Karpas-422 (cell line): ENCODE measurements around the gene RBM26. TPM values are rescaled to one million over a fixed set of nuclear protein-coding genes. Genes with fewer than 3 reads are reported as not detected.

Experiments used
- DNase-seq: peaks from one replicate; pipeline ENCODE4 v3.0.0-alpha.2; 2015
- H2AFZ ChIP-seq: fragments of 200-600 bp; sonication (generic); 2 replicates; pipeline ENCODE4 v1.6.1; 2014; ENCODE audit warnings: antibody characterized with exemption, low read length, mixed read lengths
- H3K27ac ChIP-seq: fragments of 200-600 bp; sonication (generic); 2 replicates; pipeline ENCODE4 v1.5.1; 2014; ENCODE audit warnings: mild to moderate bottlenecking, low read length, moderate library complexity
- H3K27me3 ChIP-seq: fragments of 200-600 bp; sonication (generic); 2 replicates; pipeline ENCODE4 v1.6.1; 2014; ENCODE audit warnings: low read length, mixed read lengths
- H3K36me3 ChIP-seq: fragments of 200-600 bp; sonication (generic); 2 replicates; pipeline ENCODE4 v1.6.1; 2014; ENCODE audit warnings: low read length, mixed read lengths; ENCODE audit not compliant: insufficient read depth
- H3K4me1 ChIP-seq: fragments of 200-600 bp; sonication (generic); 2 replicates; pipeline ENCODE4 v1.6.1; 2014; ENCODE audit warnings: mild to moderate bottlenecking, low read length, mixed read lengths
- H3K4me2 ChIP-seq: fragments of 200-600 bp; sonication (generic); 2 replicates; pipeline ENCODE4 v1.6.1; 2014; ENCODE audit warnings: low read length, low read depth, mild to moderate bottlenecking; ENCODE audit not compliant: poor library complexity, severe bottlenecking
- H3K4me3 ChIP-seq: fragments of 200-600 bp; sonication (generic); 2 replicates; pipeline ENCODE4 v1.5.1; 2014; ENCODE audit warnings: mild to moderate bottlenecking, antibody characterized with exemption, low read length, mixed read lengths
- H3K79me2 ChIP-seq: fragments of 200-600 bp; sonication (generic); 2 replicates; pipeline ENCODE4 v1.6.1; 2014; ENCODE audit warnings: mild to moderate bottlenecking, low read length, mixed read lengths
- H3K9ac ChIP-seq: fragments of 200-600 bp; sonication (generic); 2 replicates; pipeline ENCODE4 v1.6.0; 2014; ENCODE audit warnings: low read length
- H3K9me2 ChIP-seq: fragments of 200-600 bp; sonication (generic), shearing (Covaris generic); replicated peaks from 2 replicates; pipeline ENCODE4 v1.6.0; 2014; ENCODE audit warnings: mild to moderate bottlenecking, low read length, moderate library complexity; ENCODE audit not compliant: insufficient read depth
- H3K9me3 ChIP-seq: fragments of 300-700, 200-600 bp; sonication (generic); 2 replicates; pipeline ENCODE4 v1.6.1; 2014; ENCODE audit warnings: low read length, mixed read lengths
- H4K20me1 ChIP-seq: fragments of 200-600 bp; sonication (generic); 2 replicates; pipeline ENCODE4 v1.6.1; 2014; ENCODE audit warnings: mild to moderate bottlenecking, antibody characterized with exemption, low read length, low read depth; ENCODE audit not compliant: insufficient read depth
- total RNA-seq: library from RNA; depleted of rRNA; stranded (reverse); fragments of >200 nt; shearing (Covaris generic); gene quantifications from 2 replicates; pipeline ENCODE4 v1.2.3, GENCODE V29; 2014; ENCODE audit warnings: low replicate concordance

Gene RBM26
- total RNA-seq, 1 experiment from 2014 or later: 55.4 TPM

- no peak overlapping the region for H2AFZ ChIP-seq
- no peaks in the 10 kb centered on the region for H3K9me3 ChIP-seq
- peaks cover 100% of the 10 kb centered on the region for H3K79me2 ChIP-seq
- peak overlapping the region; percentile 94 for H3K9ac ChIP-seq
- peaks cover 41% of the 10 kb centered on the region for H3K36me3 ChIP-seq
- no peaks in the 10 kb centered on the region for H3K9me2 ChIP-seq
- DNase-seq: no peak
- peak overlapping the region; percentile 99 for H3K4me2 ChIP-seq
- H3K27me3 ChIP-seq: no peaks in the 10 kb centered on the region
- peaks cover 28% of the 10 kb centered on the region for H4K20me1 ChIP-seq
- H3K4me1 ChIP-seq: peaks cover 55% of the 10 kb centered on the region
- peak overlapping the region; percentile 95 for H3K4me3 ChIP-seq
- H3K27ac ChIP-seq: no peak overlapping the region; the same call in 1 of the 2 replicates
These were observed 2.9 kb downstream of the RBM26 start for GRCh38 chr13:79403113-79403512.

GRCh38 chr13:79402679-79403078, 3.4 kb downstream of the RBM26 start:
- H3K9me3 ChIP-seq: no peaks in the 10 kb centered on the region
- peak overlapping the region; percentile 3; the same call in 1 of the 2 replicates for H3K27ac ChIP-seq
- peaks cover 46% of the 10 kb centered on the region for H3K36me3 ChIP-seq
- H2AFZ ChIP-seq: no peak overlapping the region
- peak overlapping the region; percentile 8; the same call in 1 of the 2 replicates for H3K9ac ChIP-seq
- H3K4me2 ChIP-seq: peak overlapping the region; percentile 99
- no peak for DNase-seq
- peaks cover 28% of the 10 kb centered on the region for H4K20me1 ChIP-seq
- no peaks in the 10 kb centered on the region for H3K9me2 ChIP-seq
- H3K27me3 ChIP-seq: no peaks in the 10 kb centered on the region
- peaks cover 50% of the 10 kb centered on the region for H3K4me1 ChIP-seq
- peaks cover 100% of the 10 kb centered on the region for H3K79me2 ChIP-seq
- H3K4me3 ChIP-seq: peak overlapping the region; percentile 95

GRCh38 chr13:79402074-79402635, 3.9 kb downstream of the RBM26 start:
- Histone ChIP-seq H3K9ac (peak overlapping the region; percentile 8; the same call in 1 of the 2 replicates), H3K27me3 (no peaks in the 10 kb centered on the region), H3K9me2 (no peaks in the 10 kb centered on the region), H3K4me2 (peak overlapping the region; percentile 99), H3K4me3 (peak overlapping the region; percentile 95; the same call in 1 of the 2 replicates), H4K20me1 (peaks cover 28% of the 10 kb centered on the region), H3K27ac (peak overlapping the region; percentile 3; the same call in 1 of the 2 replicates), H2AFZ (no peak overlapping the region), H3K79me2 (peaks cover 100% of the 10 kb centered on the region), H3K36me3 (peaks cover 51% of the 10 kb centered on the region), H3K4me1 (peaks cover 45% of the 10 kb centered on the region), H3K9me3 (no peaks in the 10 kb centered on the region)
- no peak for DNase-seq

GRCh38 chr13:79401259-79402070, 4.6 kb downstream of the RBM26 start:
- Histone ChIP-seq H3K36me3 (peaks cover 58% of the 10 kb centered on the region), H3K9ac (no peak overlapping the region), H3K9me2 (no peaks in the 10 kb centered on the region), H3K27ac (peak overlapping the region; percentile 3; the same call in 1 of the 2 replicates), H3K4me1 (peaks cover 42% of the 10 kb centered on the region), H3K27me3 (no peaks in the 10 kb centered on the region), H4K20me1 (peaks cover 28% of the 10 kb centered on the region), H3K4me2 (peak overlapping the region; percentile 99), H3K9me3 (no peaks in the 10 kb centered on the region), H3K4me3 (no peak overlapping the region), H2AFZ (no peak overlapping the region), H3K79me2 (peaks cover 100% of the 10 kb centered on the region)
- DNase-seq: peak; percentile 61

- H3K27ac ChIP-seq: no peak overlapping the region
- H3K27me3 ChIP-seq: no peaks in the 10 kb centered on the region
- no peaks in the 10 kb centered on the region for H3K9me2 ChIP-seq
- peaks cover 100% of the 10 kb centered on the region for H3K79me2 ChIP-seq
- no peak overlapping the region for H3K4me2 ChIP-seq
- no peaks in the 10 kb centered on the region for H3K9me3 ChIP-seq
- peaks cover 28% of the 10 kb centered on the region for H4K20me1 ChIP-seq
- no peak overlapping the region for H3K4me3 ChIP-seq
- H3K9ac ChIP-seq: no peak overlapping the region
- H3K36me3 ChIP-seq: peaks cover 76% of the 10 kb centered on the region
- no peak overlapping the region for H2AFZ ChIP-seq
- H3K4me1 ChIP-seq: peaks cover 57% of the 10 kb centered on the region
- DNase-seq: no peak
These were observed 7.1 kb downstream of the RBM26 start for GRCh38 chr13:79398915-79399314.

GRCh38 chr13:79398127-79398526, 7.9 kb downstream of the RBM26 start:
- Histone ChIP-seq H3K9me3 (no peaks in the 10 kb centered on the region), H3K27ac (no peak overlapping the region), H3K36me3 (peaks cover 79% of the 10 kb centered on the region), H4K20me1 (peaks cover 28% of the 10 kb centered on the region), H3K4me1 (peaks cover 56% of the 10 kb centered on the region), H3K9me2 (no peaks in the 10 kb centered on the region), H3K9ac (no peak overlapping the region), H3K27me3 (no peaks in the 10 kb centered on the region), H3K79me2 (peaks cover 100% of the 10 kb centered on the region), H3K4me3 (no peak overlapping the region), H2AFZ (no peak overlapping the region), H3K4me2 (no peak overlapping the region)
- DNase-seq: no peak

GRCh38 chr13:79395881-79396280, 10.2 kb downstream of the RBM26 start:
- no peak overlapping the region for H3K4me2 ChIP-seq
- H2AFZ ChIP-seq: no peak overlapping the region
- no peaks in the 10 kb centered on the region for H3K9me3 ChIP-seq
- peaks cover 93% of the 10 kb centered on the region for H3K79me2 ChIP-seq
- no peak overlapping the region for H3K27ac ChIP-seq
- no peak overlapping the region for H3K4me3 ChIP-seq
- H3K9ac ChIP-seq: no peak overlapping the region
- no peaks in the 10 kb centered on the region for H3K27me3 ChIP-seq
- peaks cover 37% of the 10 kb centered on the region for H3K4me1 ChIP-seq
- DNase-seq: no peak
- H4K20me1 ChIP-seq: peaks cover 26% of the 10 kb centered on the region
- peaks cover 72% of the 10 kb centered on the region for H3K36me3 ChIP-seq
- H3K9me2 ChIP-seq: no peaks in the 10 kb centered on the region

GRCh38 chr13:79393564-79394249, 12.3 kb downstream of the RBM26 start:
- peak overlapping the region; percentile 12 for H3K4me2 ChIP-seq
- H3K4me3 ChIP-seq: no peak overlapping the region
- H4K20me1 ChIP-seq: peaks cover 36% of the 10 kb centered on the region
- no peaks in the 10 kb centered on the region for H3K9me2 ChIP-seq
- peaks cover 93% of the 10 kb centered on the region for H3K79me2 ChIP-seq
- H3K36me3 ChIP-seq: peaks cover 54% of the 10 kb centered on the region
- no peaks in the 10 kb centered on the region for H3K27me3 ChIP-seq
- no peak overlapping the region for H2AFZ ChIP-seq
- 0 out of 2 replicates have a peak overlapping the region, but pooled peaks have one; percentile 12 for H3K9ac ChIP-seq
- no peaks in the 10 kb centered on the region for H3K9me3 ChIP-seq
- peak overlapping the region; percentile 14; the same call in 1 of the 2 replicates for H3K27ac ChIP-seq
- DNase-seq: peak; percentile 65
- H3K4me1 ChIP-seq: peaks cover 50% of the 10 kb centered on the region
